ENCODE results near the gene LMF1. TPM values are rescaled to one million over a fixed set of nuclear protein-coding genes. Genes with fewer than 3 reads are reported as not detected.
"Not testable (repeated sequence)": the region's sequence is repeated elsewhere in the genome, so short reads cannot be mapped to it uniquely, and the experiment has no call there.

LMF1 gene
- total RNA-seq, 1 experiment from 2014 or later: 12.8 TPM

DNA sequence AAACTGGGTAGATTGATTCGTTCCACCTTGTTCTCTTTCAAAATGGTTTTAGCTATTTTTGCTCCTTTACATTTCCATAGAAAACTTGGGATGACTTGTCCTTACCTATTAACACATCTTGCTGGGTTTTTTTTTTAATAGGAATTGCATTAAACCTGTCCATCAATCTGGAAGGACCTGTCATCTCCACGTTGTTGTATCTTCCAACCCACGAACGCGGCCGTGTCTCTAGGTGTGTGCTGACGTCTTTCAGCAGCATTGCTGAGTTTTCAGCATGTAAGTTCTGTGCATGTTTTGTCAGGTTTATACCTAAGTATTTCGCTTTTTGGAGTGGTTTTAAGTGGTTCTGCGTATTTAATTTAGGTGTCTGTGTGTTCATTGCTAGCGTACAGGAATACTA is 109.9 kb downstream of the LMF1 start:
- no peak overlapping the region for H3K4me3 ChIP-seq (replicated peaks in 1 of 2; ENCODE audit: low read depth in 1 of 2, low read length in 2 of 2)
- H3K9ac ChIP-seq (ENCODE audit: low read length): no peak overlapping the region
- no peaks in the 10 kb centered on the region for H3K79me2 ChIP-seq (ENCODE audit: insufficient read depth, low read length)
- no peaks in the 10 kb centered on the region for H3K9me2 ChIP-seq (ENCODE audit: insufficient read depth)
- DNase-seq (ENCODE audit: low read depth, low spot score) (no peak), ATAC-seq (no peak)
- TF ChIP-seq ZNF274 (IDR thresholded peaks at IDR 0.05; ENCODE audit: low read depth, low read length) (no peak), RAD21 (IDR thresholded peaks at IDR 0.05; ENCODE audit: low read depth) (no peak), JUND (IDR thresholded peaks at IDR 0.05) (no peak), SP1 (IDR thresholded peaks at IDR 0.05; ENCODE audit: low read depth) (no peak), POLR2AphosphoS5 (IDR thresholded peaks at IDR 0.05; ENCODE audit: low read depth, low read length) (no peak), ELF1 (IDR thresholded peaks at IDR 0.05; ENCODE audit: borderline replicate concordance, low read depth) (no peak), ZFX (IDR thresholded peaks at IDR 0.05) (no peak), CBX3 (IDR thresholded peaks at IDR 0.05; ENCODE audit: low read depth) (no peak), EZH2phosphoT487 (IDR thresholded peaks at IDR 0.05; ENCODE audit: borderline replicate concordance) (no peak), CEBPB (IDR thresholded peaks at IDR 0.05; ENCODE audit: low read depth) (no peak), POLR2A (IDR thresholded peaks at IDR 0.05; ENCODE audit: borderline replicate concordance, extremely low read depth, insufficient read depth, insufficient read length) (no peak), TCF7L2 (IDR thresholded peaks at IDR 0.05; ENCODE audit: borderline replicate concordance, extremely low read depth, insufficient read depth, insufficient read length) (no peak), SIN3A (IDR thresholded peaks at IDR 0.05; ENCODE audit: low read depth) (no peak), SRF (IDR thresholded peaks at IDR 0.05; ENCODE audit: low read depth) (no peak)
- TF ChIP-seq, protein P1, sequence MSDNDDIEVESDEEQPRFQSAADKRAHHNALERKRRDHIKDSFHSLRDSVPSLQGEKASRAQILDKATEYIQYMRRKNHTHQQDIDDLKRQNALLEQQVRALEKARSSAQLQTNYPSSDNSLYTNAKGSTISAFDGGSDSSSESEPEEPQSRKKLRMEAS (IDR thresholded peaks at IDR 0.05): no peak
- TF ChIP-seq, protein P2, sequence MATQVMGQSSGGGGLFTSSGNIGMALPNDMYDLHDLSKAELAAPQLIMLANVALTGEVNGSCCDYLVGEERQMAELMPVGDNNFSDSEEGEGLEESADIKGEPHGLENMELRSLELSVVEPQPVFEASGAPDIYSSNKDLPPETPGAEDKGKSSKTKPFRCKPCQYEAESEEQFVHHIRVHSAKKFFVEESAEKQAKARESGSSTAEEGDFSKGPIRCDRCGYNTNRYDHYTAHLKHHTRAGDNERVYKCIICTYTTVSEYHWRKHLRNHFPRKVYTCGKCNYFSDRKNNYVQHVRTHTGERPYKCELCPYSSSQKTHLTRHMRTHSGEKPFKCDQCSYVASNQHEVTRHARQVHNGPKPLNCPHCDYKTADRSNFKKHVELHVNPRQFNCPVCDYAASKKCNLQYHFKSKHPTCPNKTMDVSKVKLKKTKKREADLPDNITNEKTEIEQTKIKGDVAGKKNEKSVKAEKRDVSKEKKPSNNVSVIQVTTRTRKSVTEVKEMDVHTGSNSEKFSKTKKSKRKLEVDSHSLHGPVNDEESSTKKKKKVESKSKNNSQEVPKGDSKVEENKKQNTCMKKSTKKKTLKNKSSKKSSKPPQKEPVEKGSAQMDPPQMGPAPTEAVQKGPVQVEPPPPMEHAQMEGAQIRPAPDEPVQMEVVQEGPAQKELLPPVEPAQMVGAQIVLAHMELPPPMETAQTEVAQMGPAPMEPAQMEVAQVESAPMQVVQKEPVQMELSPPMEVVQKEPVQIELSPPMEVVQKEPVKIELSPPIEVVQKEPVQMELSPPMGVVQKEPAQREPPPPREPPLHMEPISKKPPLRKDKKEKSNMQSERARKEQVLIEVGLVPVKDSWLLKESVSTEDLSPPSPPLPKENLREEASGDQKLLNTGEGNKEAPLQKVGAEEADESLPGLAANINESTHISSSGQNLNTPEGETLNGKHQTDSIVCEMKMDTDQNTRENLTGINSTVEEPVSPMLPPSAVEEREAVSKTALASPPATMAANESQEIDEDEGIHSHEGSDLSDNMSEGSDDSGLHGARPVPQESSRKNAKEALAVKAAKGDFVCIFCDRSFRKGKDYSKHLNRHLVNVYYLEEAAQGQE (IDR thresholded peaks at IDR 0.05; ENCODE audit: low read depth): no peak
- TF ChIP-seq, protein P3, sequence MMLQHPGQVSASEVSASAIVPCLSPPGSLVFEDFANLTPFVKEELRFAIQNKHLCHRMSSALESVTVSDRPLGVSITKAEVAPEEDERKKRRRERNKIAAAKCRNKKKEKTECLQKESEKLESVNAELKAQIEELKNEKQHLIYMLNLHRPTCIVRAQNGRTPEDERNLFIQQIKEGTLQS (IDR thresholded peaks at IDR 0.05): no peak
- H4K20me1 ChIP-seq (ENCODE audit: insufficient read depth): no peaks in the 10 kb centered on the region
- no peak overlapping the region for H3K4me2 ChIP-seq (ENCODE audit: low read length)
- intact Hi-C loops (cut with micrococcal nuclease): no loop called here
- H3K4me1 ChIP-seq (ENCODE audit: control insufficient read depth in 1 of 2, insufficient read depth in 2 of 2, low read length in 2 of 2): no peaks in the 10 kb centered on the region
- RAD21 ChIA-PET (ENCODE audit: low non-redundant PET in 1 of 2, low total read pairs in 2 of 2, uncharacterized antibody in 2 of 2, unreplicated experiment in 2 of 2): no interaction called here
- no TSS peak for BruUV-seq (replicated peaks)
- POLR2A ChIA-PET: no interaction called here
- no peak overlapping the region for H2AFZ ChIP-seq (ENCODE audit: low read depth, low read length, poor library complexity, severe bottlenecking)
- CTCF ChIA-PET: no interaction called here
- H3K36me3 ChIP-seq (ENCODE audit: control insufficient read depth in 1 of 2, insufficient read depth in 2 of 2, low read length in 2 of 2): no peaks in the 10 kb centered on the region
- no peak overlapping the region for H3K27ac ChIP-seq (ENCODE audit: low read depth, low read length)
- peaks cover 0 to 12% of the 10 kb centered on the region in 2 experiments; a peak in 1 of 4 replicates for H3K9me3 ChIP-seq (ENCODE audit: control insufficient read depth in 1 of 2, insufficient read depth in 1 of 2, low read depth in 1 of 2, low read length in 2 of 2)
- H3K27me3 ChIP-seq (ENCODE audit: insufficient read depth, low read length): no peaks in the 10 kb centered on the region

GRCh38 chr16:858971-859370 is 111.8 kb downstream of the LMF1 start:
- DNase-seq (ENCODE audit: low read depth, low spot score); H3K9ac ChIP-seq (ENCODE audit: low read length); H3K36me3 ChIP-seq (ENCODE audit: control insufficient read depth in 1 of 2, insufficient read depth in 2 of 2, low read length in 2 of 2); CTCF ChIA-PET; RAD21 ChIA-PET (ENCODE audit: low non-redundant PET in 1 of 2, low total read pairs in 2 of 2, uncharacterized antibody in 2 of 2, unreplicated experiment in 2 of 2); intact Hi-C loops (cut with micrococcal nuclease); H3K4me1 ChIP-seq (ENCODE audit: control insufficient read depth in 1 of 2, insufficient read depth in 2 of 2, low read length in 2 of 2); H4K20me1 ChIP-seq (ENCODE audit: insufficient read depth); H3K9me2 ChIP-seq (ENCODE audit: insufficient read depth); ATAC-seq; H3K27me3 ChIP-seq (ENCODE audit: insufficient read depth, low read length); H3K4me3 ChIP-seq (replicated peaks in 1 of 2; ENCODE audit: low read depth in 1 of 2, low read length in 2 of 2); BruUV-seq (replicated peaks); POLR2A ChIA-PET; H3K79me2 ChIP-seq (ENCODE audit: insufficient read depth, low read length); H2AFZ ChIP-seq (ENCODE audit: low read depth, low read length, poor library complexity, severe bottlenecking); H3K4me2 ChIP-seq (ENCODE audit: low read length); H3K27ac ChIP-seq (ENCODE audit: low read depth, low read length): not testable (repeated sequence)
- peaks cover 0 to 12% of the 10 kb centered on the region in 2 experiments; a peak in 1 of 4 replicates for H3K9me3 ChIP-seq (ENCODE audit: control insufficient read depth in 1 of 2, insufficient read depth in 1 of 2, low read depth in 1 of 2, low read length in 2 of 2)

Measured in HCT116 (cell line).